Neural progenitor cell (in vitro differentiated cells): Measurements from ENCODE around the gene AGAP3.

Experiments used
- CTCF ChIP-seq: fragments of 200-600 bp; sonication (generic); IDR thresholded peaks from 2 replicates; pipeline ENCODE4 v1.5.1; 2017; ENCODE audit warnings: antibody characterized with exemption, mild to moderate bottlenecking
- EZH2 ChIP-seq: fragments of 200-600 bp; sonication (generic); IDR thresholded peaks from 2 replicates; pipeline ENCODE4 v1.6.1; 2017; ENCODE audit warnings: antibody characterized with exemption, mild to moderate bottlenecking, moderate library complexity
- EZH2phosphoT487 ChIP-seq: fragments of 200-600 bp; sonication (generic); IDR thresholded peaks from 2 replicates; pipeline ENCODE4 v1.6.1; 2017; ENCODE audit warnings: antibody characterized with exemption

GRCh38 chr7:151085329-151085690, 965 bp upstream of the AGAP3 start:
- TF ChIP-seq CTCF: no peak
- TF ChIP-seq EZH2: no peak
- no peak for TF ChIP-seq EZH2phosphoT487
